Measurements from ENCODE around the gene CLK2.

DNA sequence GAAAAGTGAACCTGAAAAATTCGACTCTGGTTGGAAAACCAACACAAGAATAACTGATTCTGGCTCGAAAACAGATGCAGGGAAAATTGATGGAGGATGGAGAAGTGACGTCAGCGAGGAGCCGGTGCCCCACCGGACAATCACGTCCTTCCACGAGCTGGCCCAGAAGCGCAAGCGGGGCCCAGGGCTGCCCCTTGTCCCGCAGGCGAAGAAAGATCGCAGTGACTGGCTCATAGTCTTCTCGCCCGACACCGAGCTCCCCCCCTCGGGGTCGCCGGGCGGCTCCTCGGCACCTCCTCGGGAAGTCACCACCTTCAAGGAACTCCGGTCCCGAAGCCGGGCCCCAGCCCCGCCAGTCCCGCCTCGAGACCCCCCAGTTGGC, 49.3 kb upstream of the CLK2 start:
- TF ChIP-seq POLR2A (IDR thresholded peaks at IDR 0.05; ENCODE audit: low read length) (no peak), GATA1 (IDR thresholded peaks at IDR 0.05; ENCODE audit: low read depth, low read length) (no peak)

Measured in erythroblast (primary cell).